ENCODE data around the gene HDDC2. TPM values are rescaled to one million over a fixed set of nuclear protein-coding genes. Genes with fewer than 3 reads are reported as not detected.

The HDDC2 gene
- total and polyA plus RNA-seq, 2 experiments from 2014 or later, result 69.5 to 131 TPM

DNA sequence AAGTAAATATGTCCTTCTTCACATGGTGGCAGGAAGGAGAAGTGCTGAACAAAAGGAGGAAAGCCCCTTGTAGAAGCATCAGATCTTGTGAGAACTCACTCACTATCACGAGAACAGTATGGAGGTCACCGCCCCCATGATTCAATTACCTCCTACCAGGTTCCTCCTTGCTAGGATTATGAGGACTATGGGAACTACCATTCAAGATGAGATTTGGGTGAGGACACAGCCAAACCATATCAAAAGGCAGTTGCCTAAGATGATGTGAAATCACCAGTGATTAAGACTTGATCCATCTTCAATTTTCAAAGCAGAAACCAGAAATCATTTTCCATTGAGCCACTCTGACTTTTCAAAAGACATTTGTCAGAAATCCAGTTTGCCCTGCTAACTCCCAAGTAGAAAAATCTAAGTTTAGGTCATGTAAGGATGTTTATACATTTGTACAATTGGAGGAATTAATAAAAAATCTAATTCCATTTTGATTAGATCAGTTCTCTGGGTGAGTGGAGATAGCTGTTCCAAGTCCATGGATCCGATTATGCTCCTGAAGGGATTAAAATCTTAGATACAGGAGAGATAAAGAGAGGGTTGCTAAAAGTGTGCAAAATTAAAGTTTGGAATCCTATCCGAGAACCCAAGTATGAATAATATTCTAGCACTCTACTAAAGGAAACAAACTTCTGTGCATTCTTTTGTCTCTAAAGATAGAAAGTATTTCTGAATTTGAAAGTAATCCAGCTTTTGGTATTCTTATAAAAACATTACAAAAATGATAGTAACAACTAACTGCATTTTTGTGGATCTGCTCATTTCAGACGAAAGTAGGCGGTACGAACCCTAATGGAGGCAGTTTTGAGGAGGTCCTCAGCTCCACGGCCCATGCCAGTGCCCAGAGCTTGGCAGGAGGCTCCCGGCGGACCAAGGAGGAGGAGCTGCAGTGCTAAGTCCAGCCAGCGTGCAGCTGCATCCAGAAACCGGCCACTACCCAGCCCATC lies 39.5 kb downstream of the HDDC2 start:
- H3K4me2 ChIP-seq, result no peak overlapping the region
- Mint-ChIP-seq H3K9me3 (no peaks in the 10 kb centered on the region), H3K36me3 (ENCODE audit: low read depth) (no peaks in the 10 kb centered on the region), H3K4me1 (peaks cover 13% of the 10 kb centered on the region; the same call in 2 of the 3 replicates), H3K4me3 (no peak overlapping the region), H3K27me3 (ENCODE audit: insufficient read depth, low read depth, poor library complexity) (no peaks in the 10 kb centered on the region), H3K27ac (no peak overlapping the region)
- H3K79me2 ChIP-seq (replicated peaks; ENCODE audit: insufficient read depth), result no peaks in the 10 kb centered on the region
- TF ChIP-seq EZH2 (IDR thresholded peaks at IDR 0.05; ENCODE audit: low read depth, unreplicated experiment) (no peak), NANOG (IDR thresholded peaks at IDR 0.05; ENCODE audit: borderline replicate concordance) (no peak), EZH2phosphoT487 (IDR thresholded peaks at IDR 0.05; ENCODE audit: unreplicated experiment) (no peak), JUNB (IDR thresholded peaks at IDR 0.05; ENCODE audit: unreplicated experiment) (no peak), CREB1 (CRISPR knock-in tag; IDR thresholded peaks at IDR 0.05; ENCODE audit: low read depth) (no peak), CTCF (conservative IDR thresholded peaks at IDR 0.05; ENCODE audit: low read depth in 2 of 2) (no peak)
- TF ChIP-seq, protein P1, sequence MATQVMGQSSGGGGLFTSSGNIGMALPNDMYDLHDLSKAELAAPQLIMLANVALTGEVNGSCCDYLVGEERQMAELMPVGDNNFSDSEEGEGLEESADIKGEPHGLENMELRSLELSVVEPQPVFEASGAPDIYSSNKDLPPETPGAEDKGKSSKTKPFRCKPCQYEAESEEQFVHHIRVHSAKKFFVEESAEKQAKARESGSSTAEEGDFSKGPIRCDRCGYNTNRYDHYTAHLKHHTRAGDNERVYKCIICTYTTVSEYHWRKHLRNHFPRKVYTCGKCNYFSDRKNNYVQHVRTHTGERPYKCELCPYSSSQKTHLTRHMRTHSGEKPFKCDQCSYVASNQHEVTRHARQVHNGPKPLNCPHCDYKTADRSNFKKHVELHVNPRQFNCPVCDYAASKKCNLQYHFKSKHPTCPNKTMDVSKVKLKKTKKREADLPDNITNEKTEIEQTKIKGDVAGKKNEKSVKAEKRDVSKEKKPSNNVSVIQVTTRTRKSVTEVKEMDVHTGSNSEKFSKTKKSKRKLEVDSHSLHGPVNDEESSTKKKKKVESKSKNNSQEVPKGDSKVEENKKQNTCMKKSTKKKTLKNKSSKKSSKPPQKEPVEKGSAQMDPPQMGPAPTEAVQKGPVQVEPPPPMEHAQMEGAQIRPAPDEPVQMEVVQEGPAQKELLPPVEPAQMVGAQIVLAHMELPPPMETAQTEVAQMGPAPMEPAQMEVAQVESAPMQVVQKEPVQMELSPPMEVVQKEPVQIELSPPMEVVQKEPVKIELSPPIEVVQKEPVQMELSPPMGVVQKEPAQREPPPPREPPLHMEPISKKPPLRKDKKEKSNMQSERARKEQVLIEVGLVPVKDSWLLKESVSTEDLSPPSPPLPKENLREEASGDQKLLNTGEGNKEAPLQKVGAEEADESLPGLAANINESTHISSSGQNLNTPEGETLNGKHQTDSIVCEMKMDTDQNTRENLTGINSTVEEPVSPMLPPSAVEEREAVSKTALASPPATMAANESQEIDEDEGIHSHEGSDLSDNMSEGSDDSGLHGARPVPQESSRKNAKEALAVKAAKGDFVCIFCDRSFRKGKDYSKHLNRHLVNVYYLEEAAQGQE (IDR thresholded peaks at IDR 0.05; ENCODE audit: unreplicated experiment), result no peak
- no peaks in the 10 kb centered on the region for H3K27me3 ChIP-seq (ENCODE audit: insufficient read depth)
- peaks cover 9% of the 10 kb centered on the region for H3K4me1 ChIP-seq (ENCODE audit: insufficient read depth)
- no peaks in the 10 kb centered on the region for H3K9me2 ChIP-seq (ENCODE audit: insufficient read depth)
- H3K36me3 ChIP-seq (ENCODE audit: insufficient read depth), result no peaks in the 10 kb centered on the region
- H3K27ac ChIP-seq (ENCODE audit: low read depth), result no peak overlapping the region
- DNase-seq (ENCODE audit: low spot score) (no peak), ATAC-seq (peak; percentile 53)
- no peaks in the 10 kb centered on the region for H3F3A ChIP-seq (replicated peaks; ENCODE audit: low read depth)
- H3K4me3 ChIP-seq, result no peak overlapping the region
- no peaks in the 10 kb centered on the region for H4K20me1 ChIP-seq (replicated peaks; ENCODE audit: insufficient read depth)
- H2AFZ ChIP-seq, result no peak overlapping the region

- no peak for ATAC-seq
- no peak for DNase-seq (ENCODE audit: low spot score)
- TF ChIP-seq EZH2phosphoT487 (IDR thresholded peaks at IDR 0.05; ENCODE audit: unreplicated experiment), result no peak
- TF ChIP-seq CREB1 (CRISPR knock-in tag; IDR thresholded peaks at IDR 0.05; ENCODE audit: low read depth), result no peak
- TF ChIP-seq ZNF114 (CRISPR knock-in tag; IDR thresholded peaks at IDR 0.05), result no peak
- TF ChIP-seq ZNF331 (CRISPR knock-in tag; IDR thresholded peaks at IDR 0.05; ENCODE audit: low read depth), result no peak
- no peak for TF ChIP-seq ETS1 (IDR thresholded peaks at IDR 0.05)
- TF ChIP-seq STAT1 (IDR thresholded peaks at IDR 0.05; ENCODE audit: unreplicated experiment), result no peak
- TF ChIP-seq, protein P1 (IDR thresholded peaks at IDR 0.05; ENCODE audit: unreplicated experiment), result no peak
Observed at GRCh38 chr6:125259354-125259736, 42.4 kb downstream of the HDDC2 start.

More at GRCh38 chr6:125259354-125259736, 42.4 kb downstream of the HDDC2 start:
- no peaks in the 10 kb centered on the region for H3K36me3 ChIP-seq (ENCODE audit: insufficient read depth)
- no peaks in the 10 kb centered on the region for H3K9me2 ChIP-seq (ENCODE audit: insufficient read depth)
- no peaks in the 10 kb centered on the region for H4K20me1 ChIP-seq (replicated peaks; ENCODE audit: insufficient read depth)
- Mint-ChIP-seq H3K27me3 (ENCODE audit: insufficient read depth, low read depth, poor library complexity) (no peaks in the 10 kb centered on the region), H3K4me3 (no peak overlapping the region), H3K36me3 (ENCODE audit: low read depth) (no peaks in the 10 kb centered on the region), H3K4me1 (peaks cover 13% of the 10 kb centered on the region; the same call in 2 of the 3 replicates), H3K9me3 (no peaks in the 10 kb centered on the region), H3K27ac (no peak overlapping the region)
- H3K4me2 ChIP-seq, result no peak overlapping the region
- no peaks in the 10 kb centered on the region for H3K27me3 ChIP-seq (ENCODE audit: insufficient read depth)
- no peak overlapping the region for H3K4me3 ChIP-seq
- H3K27ac ChIP-seq (ENCODE audit: low read depth), result no peak overlapping the region
- H2AFZ ChIP-seq, result no peak overlapping the region
- peaks cover 9% of the 10 kb centered on the region for H3K4me1 ChIP-seq (ENCODE audit: insufficient read depth)
- H3K79me2 ChIP-seq (replicated peaks; ENCODE audit: insufficient read depth), result no peaks in the 10 kb centered on the region
- H3F3A ChIP-seq (replicated peaks; ENCODE audit: low read depth), result no peaks in the 10 kb centered on the region
